Fibroblast of gingiva (primary cell): ENCODE results near the gene CCDC201.

Source experiments
- DNase-seq: peaks from one replicate; pipeline ENCODE4 v3.0.0-alpha.2; 2011; ENCODE audit warnings: low read depth

CCDC201 gene, protein sequence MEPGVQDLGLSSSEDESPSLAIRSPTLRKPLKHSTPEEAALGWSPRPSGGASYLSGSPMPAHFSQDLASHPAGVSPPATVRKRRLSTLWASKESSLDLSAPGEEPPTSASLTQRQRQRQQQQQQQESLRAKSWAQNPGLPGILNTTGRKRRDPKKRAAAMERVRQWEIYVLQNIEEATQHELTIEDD

DNA sequence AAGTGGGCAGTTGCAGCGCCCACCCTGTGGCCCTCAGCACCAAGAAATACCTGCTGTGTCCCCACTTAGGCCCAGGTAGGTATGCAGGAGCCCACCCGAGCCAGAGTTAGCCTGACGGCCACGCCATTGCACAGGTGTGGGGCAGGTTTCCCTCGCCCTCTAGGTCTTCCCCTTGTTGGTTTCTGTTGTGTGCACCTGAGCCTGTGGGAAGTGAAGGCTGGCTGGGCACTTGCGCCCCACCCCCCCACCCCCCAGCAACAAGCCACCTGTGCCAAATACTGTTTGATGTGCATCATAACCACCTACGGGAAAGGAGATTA, at the start of gene CCDC201:
Gene CCDC201, minus strand, starts transcription at position 48 of the 320 bp plus-strand sequence. CDS start 75 bp downstream, outside the sequence.
- no peak for DNase-seq

DNA sequence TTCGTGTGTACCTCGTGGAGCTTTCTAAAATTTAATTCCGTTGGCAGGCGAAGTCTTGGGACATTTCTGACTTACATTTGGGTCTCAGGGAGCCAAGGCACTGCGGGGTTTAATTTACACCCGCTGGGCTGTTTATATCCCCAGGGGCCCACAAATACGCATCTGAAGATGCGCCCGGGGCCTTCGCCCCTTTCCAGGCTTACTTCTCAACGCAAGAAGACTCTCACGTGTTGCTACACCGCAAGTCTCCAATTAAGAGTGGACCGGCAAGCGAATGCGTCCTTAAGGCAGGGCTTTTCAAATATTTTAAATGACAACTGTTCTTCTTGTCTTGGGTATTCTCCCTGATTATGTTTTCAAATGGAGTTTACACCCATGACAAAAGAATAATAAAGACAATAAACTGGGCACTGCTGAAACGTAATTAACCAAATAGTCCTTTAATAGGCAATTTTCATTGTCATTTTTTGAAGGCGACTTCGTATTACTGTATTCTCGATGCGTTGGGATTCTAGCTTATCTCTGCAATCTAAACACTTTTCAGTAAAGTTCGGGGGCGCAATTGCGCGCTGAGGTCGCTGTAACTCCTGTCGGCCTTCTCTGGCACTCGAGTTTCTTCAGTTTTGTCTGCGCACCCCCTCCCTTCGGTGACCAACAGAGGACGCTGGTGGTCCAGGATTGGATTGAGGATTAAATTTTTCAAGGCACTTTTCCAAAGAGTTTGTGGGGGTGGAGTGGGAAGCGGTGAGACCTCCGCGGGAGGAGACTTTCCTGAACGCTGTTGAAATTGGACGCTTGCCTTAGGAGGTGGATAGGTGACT, 49.0 kb upstream of the CCDC201 start:
- DNase-seq: peak; percentile 54

DNA sequence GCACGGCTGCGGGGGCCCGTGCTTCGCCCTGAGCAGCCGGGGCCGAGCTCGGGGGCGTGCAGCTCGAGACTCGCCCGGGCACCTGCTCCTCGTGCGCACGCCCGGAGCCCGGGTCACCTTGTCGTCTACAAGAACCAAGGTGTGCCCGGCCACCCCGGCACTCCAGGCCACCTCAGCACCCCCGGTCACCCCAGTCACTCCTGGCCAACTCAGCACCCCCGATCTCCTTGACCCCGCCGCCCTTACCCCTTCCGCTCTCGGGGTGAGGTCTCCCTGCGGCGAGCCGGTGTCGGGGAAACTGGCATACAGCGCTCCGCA, 48.5 kb upstream of the CCDC201 start:
- no peak for DNase-seq

- peak; percentile 30 for DNase-seq
Measured at GRCh38 chr7:45920502-45921380, 47.9 kb upstream of the CCDC201 start, which contains the start of gene IGFBP3. Gene IGFBP3 (minus strand): TSS chr7:45921272. CDS start chr7:45921140, 132 bp downstream.

DNA sequence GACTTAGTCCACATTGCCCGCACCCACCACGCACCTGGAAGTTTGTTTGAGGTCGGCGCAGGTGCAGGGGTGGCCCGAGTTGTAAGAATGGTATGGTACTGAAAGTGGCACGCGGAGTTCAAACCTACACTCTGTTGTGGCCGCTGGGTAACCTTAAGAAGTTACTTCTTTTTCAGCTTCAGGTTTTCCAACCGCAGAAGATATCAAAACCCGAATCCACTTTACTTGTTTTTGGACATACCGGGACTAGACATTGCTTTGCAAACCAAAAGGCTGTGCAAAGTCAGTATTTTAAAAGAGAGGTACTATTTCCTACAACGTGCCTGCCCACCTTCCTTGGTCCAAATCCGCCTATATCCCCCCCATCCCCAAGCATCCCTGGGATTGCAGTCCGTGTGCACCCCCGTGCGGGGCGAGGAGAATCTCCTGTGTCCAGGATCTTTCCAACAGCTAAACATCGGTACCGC, 47.1 kb upstream of the CCDC201 start:
- DNase-seq: no peak

GRCh38 chr7:45919231-45919784, 46.4 kb upstream of the CCDC201 start:
- DNase-seq: no peak

DNA sequence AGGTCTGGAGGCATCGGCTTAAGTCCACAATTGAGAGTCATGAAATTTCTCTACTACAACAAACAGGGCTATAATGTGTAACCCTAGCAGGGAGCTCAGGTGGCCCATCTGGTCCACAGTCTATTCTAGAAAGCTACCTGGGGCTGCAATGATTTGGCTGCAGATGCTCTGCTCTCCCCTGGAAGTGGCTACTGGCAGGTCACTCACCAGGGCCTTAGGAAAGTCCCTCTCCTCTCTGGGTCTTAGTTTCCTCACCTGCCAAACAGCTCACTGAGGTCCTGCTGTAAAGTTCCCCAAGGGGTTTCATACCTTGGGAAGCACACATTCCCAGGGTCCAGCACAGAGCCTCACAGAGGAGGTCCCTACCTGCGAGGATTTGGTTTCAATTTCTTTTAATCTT, 45.7 kb upstream of the CCDC201 start:
- DNase-seq: no peak

GRCh38 chr7:45917658-45918057, 44.8 kb upstream of the CCDC201 start:
- peak; percentile 44 for DNase-seq

DNA sequence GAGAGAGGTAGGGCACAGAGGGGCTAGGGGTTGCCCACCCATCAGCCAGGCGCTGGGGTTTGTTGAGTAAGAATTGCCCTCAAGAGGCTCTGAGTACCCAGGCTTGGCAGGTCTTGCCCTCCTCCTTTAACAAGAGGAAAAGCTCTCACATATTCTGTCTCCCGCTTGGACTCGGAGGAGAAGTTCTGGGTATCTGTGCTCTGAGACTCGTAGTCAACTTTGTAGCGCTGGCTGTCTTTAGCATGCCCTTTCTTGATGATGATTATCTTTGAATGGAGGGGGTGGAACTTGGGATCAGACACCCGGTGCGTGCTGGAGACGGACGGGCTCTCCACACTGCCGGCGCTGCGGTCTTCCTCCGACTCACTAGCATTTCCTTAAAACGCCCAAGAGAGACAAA, 44.2 kb upstream of the CCDC201 start:
- DNase-seq: no peak

DNA sequence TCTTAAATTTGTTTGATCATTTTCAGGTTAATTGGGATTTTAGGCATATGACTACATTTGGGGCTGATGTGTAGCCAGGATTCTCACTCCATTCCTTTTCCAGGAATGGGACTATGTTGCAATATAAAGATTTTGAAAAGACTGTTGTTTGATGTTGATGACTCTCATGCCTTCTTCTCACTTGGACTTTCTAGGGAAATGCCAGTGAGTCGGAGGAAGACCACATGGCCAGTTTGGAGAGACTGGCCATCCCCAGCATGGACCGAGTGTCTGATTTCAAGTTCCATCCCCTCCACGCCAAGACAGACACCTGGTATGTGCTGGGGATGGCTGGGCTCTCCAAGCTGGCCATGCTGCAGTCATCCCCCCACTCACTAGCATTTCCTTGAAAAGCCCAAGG, 42.7 kb upstream of the CCDC201 start:
- DNase-seq: no peak

DNA sequence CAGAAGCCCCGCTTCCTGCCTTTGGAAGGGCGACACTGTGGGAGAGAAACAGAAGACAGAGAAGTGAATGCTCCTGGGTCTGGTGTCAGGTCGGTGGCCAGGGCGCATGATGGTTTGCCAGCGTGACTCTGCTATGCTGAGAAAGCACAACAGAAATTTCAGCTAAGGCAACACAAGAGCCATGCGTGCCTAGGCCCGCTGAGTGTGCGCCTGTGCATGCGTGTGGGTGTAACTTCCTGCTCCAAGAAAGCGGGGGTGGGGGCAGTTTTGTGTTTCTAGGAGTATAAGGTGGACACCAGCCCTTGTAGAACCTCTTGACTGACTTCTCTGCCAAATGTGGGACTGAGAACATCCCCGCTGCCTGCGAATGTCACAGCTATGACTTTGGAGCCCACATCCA, 42.0 kb upstream of the CCDC201 start:
- no peak for DNase-seq

- DNase-seq: no peak
Measured at GRCh38 chr7:45912972-45913371, 40.1 kb upstream of the CCDC201 start.

DNA sequence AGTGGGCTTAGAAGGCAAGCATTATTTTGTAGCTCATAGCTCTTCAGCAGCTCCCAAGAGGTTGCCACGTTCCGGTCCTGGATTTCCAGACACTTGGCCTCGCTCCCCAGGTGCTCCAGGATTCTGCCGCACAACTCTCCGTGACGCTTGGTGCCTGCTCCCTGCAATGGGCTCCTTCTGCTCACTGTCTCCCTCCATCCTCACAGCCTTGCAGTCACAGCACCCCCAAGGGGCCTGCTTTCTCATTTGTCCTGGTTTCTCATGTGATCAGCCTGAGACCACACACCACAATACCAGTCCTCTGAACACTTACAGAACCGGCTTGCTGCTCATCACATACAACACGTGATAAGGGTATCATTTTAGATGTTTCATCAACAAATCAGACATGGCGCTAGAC, 38.4 kb upstream of the CCDC201 start:
- no peak for DNase-seq

GRCh38 chr7:45910855-45911254, 38.0 kb upstream of the CCDC201 start:
- DNase-seq: no peak

GRCh38 chr7:45909561-45909960, 36.7 kb upstream of the CCDC201 start:
- DNase-seq: no peak

- DNase-seq: no peak
Measured at GRCh38 chr7:45902820-45903219, 29.9 kb upstream of the CCDC201 start.

GRCh38 chr7:45901566-45901965, 28.7 kb upstream of the CCDC201 start:
- no peak for DNase-seq

DNA sequence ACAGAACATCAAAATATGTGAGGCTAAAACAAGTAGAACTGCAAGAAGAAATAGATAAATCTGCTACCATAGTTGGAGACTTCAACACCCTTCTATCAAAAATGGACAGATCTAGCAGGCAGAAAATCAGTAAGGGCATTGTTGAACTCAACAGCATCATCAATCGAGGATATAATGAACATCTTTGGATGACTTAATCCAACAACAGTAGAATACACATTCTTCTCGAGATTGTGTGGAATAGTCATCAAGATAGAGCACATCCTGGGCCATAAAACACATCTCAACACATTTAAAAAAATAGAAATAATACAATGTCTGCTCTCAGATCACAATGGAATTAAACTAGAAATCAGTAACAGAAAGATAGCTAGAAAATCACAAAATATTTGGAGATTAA, 25.3 kb upstream of the CCDC201 start:
- no peak for DNase-seq

- DNase-seq: peak; percentile 38
Measured at GRCh38 chr7:45897042-45897690, 24.3 kb upstream of the CCDC201 start.

DNA sequence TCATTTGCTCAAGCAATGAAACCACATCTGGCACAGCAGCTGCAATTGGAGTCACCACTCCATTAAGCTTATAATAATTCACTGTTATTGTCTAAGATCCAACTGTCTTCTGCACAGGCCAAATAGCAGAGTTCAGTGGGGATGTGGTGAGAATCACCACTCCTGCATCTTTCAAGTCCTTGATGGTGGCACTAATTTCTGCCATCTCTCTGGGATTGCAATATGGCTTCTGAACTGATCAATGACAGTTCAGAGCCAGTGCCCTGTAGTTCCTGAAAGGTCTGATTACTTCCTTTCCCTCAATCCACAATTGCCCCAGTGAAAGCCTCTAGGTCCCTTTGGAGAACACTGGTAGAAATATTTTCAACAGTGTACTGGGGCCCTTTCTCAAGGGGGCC, 21.8 kb upstream of the CCDC201 start:
- no peak for DNase-seq

- no peak for DNase-seq
Measured at GRCh38 chr7:45893996-45894664, 21.2 kb upstream of the CCDC201 start.
